H1 (cell line): ENCODE data around the gene HMGXB3. TPM values are rescaled to one million over a fixed set of nuclear protein-coding genes. Genes with fewer than 3 reads are reported as not detected.

Source experiments
- CTCF ChIA-PET: fragments of 300-600 bp; sonication (Branson Sonifier 250); formaldehyde crosslinking; loops from one replicate; lab custom pipeline; 2021; ENCODE audit not compliant: partially characterized antibody; lab: Charles Lee
- POLR2A ChIA-PET: fragments of 300-600 bp; sonication (Branson Sonifier 250); formaldehyde crosslinking; loops from one replicate; lab custom pipeline; 2021; ENCODE audit warnings: inconsistent platforms; ENCODE audit not compliant: partially characterized antibody; lab: Charles Lee
- DNase-seq, 2 experiments: peaks; one replicate each; pipeline versions ENCODE4 v3.0.0 to v3.0.0-alpha.2; 2010 to 2022; ENCODE audit warnings: low spot score in 2 of 2, low read depth in 1 of 2, mixed read lengths in 1 of 2
- FAIRE-seq: peaks from 2 replicates; lab custom pipeline; 2011; peaks lifted over from hg19 to GRCh38; lab: Jason Lieb, UNC
- H2AFZ ChIP-seq: 2 replicates; pipeline ENCODE4 v1.8.1; 2012; ENCODE audit warnings: low read length, inconsistent platforms
- H2AK5ac ChIP-seq: 2 replicates; pipeline ENCODE4 v1.6.1; 2013; ENCODE audit warnings: low read depth, low read length
- H2BK120ac ChIP-seq: replicated peaks from 2 replicates; pipeline ENCODE3; 2013; ENCODE audit warnings: low read depth, low read length, inconsistent platforms
- H2BK12ac ChIP-seq: 2 replicates; pipeline ENCODE4 v1.6.1; 2013; ENCODE audit warnings: low read depth, low read length
- H2BK15ac ChIP-seq: 2 replicates; pipeline ENCODE4 v1.6.1; 2013; ENCODE audit warnings: low read length
- H2BK20ac ChIP-seq: 2 replicates; pipeline ENCODE4 v1.6.1; 2013; ENCODE audit warnings: low read length
- H2BK5ac ChIP-seq: 2 replicates; pipeline ENCODE4 v1.6.1; 2013; ENCODE audit warnings: low read depth, low read length
- H3K14ac ChIP-seq: 2 replicates; pipeline ENCODE4 v1.6.1; 2013; ENCODE audit warnings: inconsistent platforms; ENCODE audit not compliant: insufficient read length
- H3K18ac ChIP-seq: 2 replicates; pipeline ENCODE4 v1.6.1; 2013; ENCODE audit warnings: low read length; ENCODE audit errors: extremely low read depth
- H3K23ac ChIP-seq: 2 replicates; pipeline ENCODE4 v1.6.1; 2013; ENCODE audit warnings: inconsistent platforms; ENCODE audit not compliant: insufficient read length
- H3K23me2 ChIP-seq: 2 replicates; pipeline ENCODE4 v1.6.1; 2013; ENCODE audit warnings: low read depth, low read length
- H3K27ac ChIP-seq: 2 replicates; pipeline ENCODE4 v1.6.1; 2011; ENCODE audit warnings: low read depth, low read length, inconsistent platforms
- H3K27me3 ChIP-seq, 4 experiments: replicated peaks in 1 of 4; 1 replicate in 1 of 4; 2 replicates in 3 of 4; pipeline versions ENCODE4 v1.6.1 to v1.8.1; 2011 to 2013; ENCODE audit warnings: low read length in 3 of 4, mild to moderate bottlenecking in 3 of 4, inconsistent platforms in 2 of 4, mixed read lengths in 2 of 4, moderate library complexity in 1 of 4; ENCODE audit not compliant: control insufficient read depth in 3 of 4, insufficient read depth in 3 of 4; ENCODE audit errors: extremely low read depth in 1 of 4
- H3K36me3 ChIP-seq, 4 experiments: 2 replicates each; pipeline versions ENCODE4 v1.6.1 to v1.8.1; 2011 to 2013; ENCODE audit warnings: mild to moderate bottlenecking in 4 of 4, low read length in 3 of 4, moderate library complexity in 2 of 4, control low read depth in 1 of 4, inconsistent platforms in 1 of 4; ENCODE audit not compliant: insufficient read depth in 4 of 4, control insufficient read depth in 2 of 4
- H3K4ac ChIP-seq: replicated peaks from 2 replicates; pipeline ENCODE3; 2013; ENCODE audit warnings: low read length, low read depth, mixed read lengths, inconsistent platforms; ENCODE audit not compliant: insufficient read length
- H3K4me1 ChIP-seq, 4 experiments: replicated peaks in 1 of 4; 1 replicate in 1 of 4; 2 replicates in 3 of 4; pipeline versions ENCODE4 v1.6.1 to v1.8.1; 2011 to 2013; ENCODE audit warnings: low read length in 3 of 4, inconsistent platforms in 2 of 4, mixed read lengths in 1 of 4; ENCODE audit not compliant: insufficient read depth in 4 of 4, control insufficient read depth in 3 of 4
- H3K4me2 ChIP-seq, 2 experiments: 2 replicates each; pipeline versions ENCODE4 v1.6.1 to v1.8.1; 2011 to 2013; ENCODE audit warnings: low read depth in 2 of 2, low read length in 2 of 2, control low read depth in 1 of 2, inconsistent platforms in 1 of 2, mild to moderate bottlenecking in 1 of 2; ENCODE audit not compliant: insufficient read depth in 1 of 2
- H3K4me3 ChIP-seq, 4 experiments: fragments of 200-600, 300-600 bp in 1 of 4; sonication (generic), shearing (Covaris generic), sonication (Bioruptor Twin) in 1 of 4; 2 replicates each; pipeline versions ENCODE4 v1.5.1 to v1.8.1; 2011 to 2016; ENCODE audit warnings: low read length in 4 of 4, low read depth in 3 of 4, control low read depth in 2 of 4, inconsistent platforms in 2 of 4, mild to moderate bottlenecking in 2 of 4, mixed read lengths in 1 of 4, moderate library complexity in 1 of 4; ENCODE audit not compliant: insufficient read depth in 2 of 4; ENCODE audit errors: extremely low read depth in 1 of 4
- H3K56ac ChIP-seq: replicated peaks from 2 replicates; pipeline ENCODE3; 2013; ENCODE audit warnings: low read depth, mild to moderate bottlenecking, mixed read lengths, low read length, inconsistent platforms; ENCODE audit not compliant: insufficient read length
- H3K79me1 ChIP-seq: 2 replicates; pipeline ENCODE4 v1.6.1; 2013; ENCODE audit warnings: low read depth, low read length, control low read depth
- H3K79me2 ChIP-seq, 2 experiments: 2 replicates each; pipeline versions ENCODE4 v1.6.1 to v1.8.1; 2012 to 2013; ENCODE audit warnings: low read length in 2 of 2, mild to moderate bottlenecking in 2 of 2, inconsistent platforms in 1 of 2; ENCODE audit not compliant: insufficient read depth in 2 of 2, control insufficient read depth in 1 of 2
- H3K9ac ChIP-seq, 4 experiments: replicated peaks in 1 of 4; 1 replicate in 1 of 4; 2 replicates in 3 of 4; pipeline versions ENCODE4 v1.6.1 to v1.8.1; 2011 to 2013; ENCODE audit warnings: low read depth in 3 of 4, low read length in 3 of 4, control low read depth in 2 of 4, mild to moderate bottlenecking in 2 of 4, moderate library complexity in 2 of 4, inconsistent platforms in 1 of 4; ENCODE audit errors: extremely low read depth in 1 of 4
- H3K9me3 ChIP-seq, 2 experiments: 2 replicates each; pipeline versions ENCODE4 v1.6.1 to v1.8.1; 2012 to 2013; ENCODE audit warnings: mild to moderate bottlenecking in 2 of 2, moderate library complexity in 2 of 2, control low read depth in 1 of 2, inconsistent platforms in 1 of 2, low read depth in 1 of 2, low read length in 1 of 2, mixed read lengths in 1 of 2; ENCODE audit not compliant: insufficient read depth in 2 of 2
- H4K20me1 ChIP-seq, 2 experiments: replicated peaks in 1 of 2; 2 replicates each; pipeline versions ENCODE3 to v1.8.1; 2011 to 2013; ENCODE audit warnings: inconsistent platforms in 2 of 2, low read length in 2 of 2, mild to moderate bottlenecking in 1 of 2; ENCODE audit not compliant: insufficient read depth in 2 of 2, control insufficient read depth in 1 of 2
- H4K5ac ChIP-seq: 2 replicates; pipeline ENCODE4 v1.6.1; 2013; ENCODE audit warnings: low read length, low read depth, mixed read lengths, inconsistent platforms; ENCODE audit not compliant: insufficient read length
- H4K8ac ChIP-seq: 2 replicates; pipeline ENCODE4 v1.8.0; 2013; ENCODE audit warnings: mild to moderate bottlenecking, moderate library complexity, low read length, inconsistent platforms; ENCODE audit not compliant: insufficient read depth; ENCODE audit errors: extremely low read depth
- H4K91ac ChIP-seq: replicated peaks from 2 replicates; pipeline ENCODE3; 2013; ENCODE audit warnings: low read length, mixed read lengths, inconsistent platforms; ENCODE audit not compliant: insufficient read length
- BRCA1 ChIP-seq: IDR thresholded peaks from 2 replicates; pipeline ENCODE4 v1.6.1; 2012; ENCODE audit warnings: low read depth, low read length, improper control_type of control experiment
- EZH2 ChIP-seq: fragments of 200-600 bp; sonication (generic); IDR thresholded peaks from 2 replicates; pipeline ENCODE4 v1.7.1; 2012; ENCODE audit warnings: low read depth, mild to moderate bottlenecking, moderate library complexity, low read length, inconsistent platforms; ENCODE audit not compliant: severe bottlenecking
- HDAC2 ChIP-seq, 2 experiments: fragments of 300-600 bp in 1 of 2; sonication (generic) in 1 of 2; IDR thresholded peaks; 2 replicates each; pipeline ENCODE4 v1.6.1; 2011 to 2012; ENCODE audit warnings: low read depth in 2 of 2, low read length in 2 of 2, mild to moderate bottlenecking in 2 of 2, moderate library complexity in 2 of 2, borderline replicate concordance in 1 of 2, inconsistent platforms in 1 of 2
- HDAC6 ChIP-seq: IDR thresholded peaks from one replicate; pipeline ENCODE4 v1.7.1; 2012; ENCODE audit warnings: low read depth, mild to moderate bottlenecking, inconsistent platforms, low read length, moderate library complexity
- JUND ChIP-seq: IDR thresholded peaks from 2 replicates; pipeline ENCODE4 v1.6.1; 2011; ENCODE audit warnings: mild to moderate bottlenecking, improper control_type of control experiment, low read length
- NRF1 ChIP-seq: IDR thresholded peaks from 2 replicates; pipeline ENCODE4 v1.6.1; 2011; ENCODE audit warnings: mild to moderate bottlenecking, low read depth, low read length, improper control_type of control experiment
- RNF2 ChIP-seq: fragments of 200-900, 300-1000 bp; sonication (generic); IDR thresholded peaks from 2 replicates; pipeline ENCODE4 v1.7.1; 2016; ENCODE audit warnings: borderline replicate concordance, low read depth, mild to moderate bottlenecking, antibody characterized with exemption, low read length; ENCODE audit not compliant: poor library complexity, severe bottlenecking; ENCODE audit errors: missing control alignments
- SP2 ChIP-seq: IDR thresholded peaks from 2 replicates; pipeline ENCODE4 v1.6.1; 2012; ENCODE audit warnings: mild to moderate bottlenecking, low read length, inconsistent platforms
- TEAD4 ChIP-seq: IDR thresholded peaks from 2 replicates; pipeline ENCODE4 v1.6.1; 2012; ENCODE audit warnings: low read depth, low read length, inconsistent platforms, mixed read lengths
- WGBS, 2 experiments: shearing (Covaris generic) in 1 of 2; methylation state at CpG; one replicate each; pipeline versions ENCODE4 v1.1.6 to v1.1.7; 2013 to 2015; ENCODE audit warnings: low lambda C conversion rate in 2 of 2, mixed read lengths in 2 of 2, inconsistent platforms in 1 of 2, low coverage in 1 of 2, missing lambda C conversion rate in 1 of 2; ENCODE audit not compliant: insufficient replicate concordance in 2 of 2, insufficient coverage in 1 of 2, insufficient read length in 1 of 2; ENCODE audit errors: extremely low coverage in 1 of 2, missing lambda C conversion rate in 1 of 2; 5-methylcytosine and 5-hydroxymethylcytosine counted together
- polyA plus RNA-seq, 7 experiments: library from polyadenylated mRNA; depleted of rRNA in 3 of 7; stranded (reverse) in 5 of 7; unstranded in 2 of 7; fragments of >200 nt in 5 of 7; fragments of 200-250 nt in 2 of 7; gene quantifications; 1 replicate in 5 of 7; 2 replicates in 1 of 7; 4 replicates in 1 of 7; pipeline versions ENCODE4 v1.2.1 to v1.2.3, GENCODE V29; 2011 to 2013; ENCODE audit warnings: missing spikeins in 2 of 7, mixed read lengths in 2 of 7
- total RNA-seq: library from RNA; stranded (reverse); fragmentation: NEBNext Ultra II Directional; extraction: Animal tissue kit (Norgen Biotek cat#: 25700); gene quantifications from 2 replicates; pipeline ENCODE4 v1.2.1, GENCODE V29; 2021
- TF ChIP-seq, protein P1 (sequence below): IDR thresholded peaks from 2 replicates; pipeline ENCODE4 v1.6.1; 2011; ENCODE audit warnings: low read length, improper control_type of control experiment
- TF ChIP-seq, protein P2 (sequence below): IDR thresholded peaks from 2 replicates; pipeline ENCODE4 v1.6.1; 2012; ENCODE audit warnings: low read length, inconsistent platforms

HMGXB3 gene
- total and polyA plus RNA-seq, 2 of the 8 experiments (the other 6 are each of a cell fraction or from before 2014, with no cell fraction given): 26.8 to 28.0 TPM

DNA sequence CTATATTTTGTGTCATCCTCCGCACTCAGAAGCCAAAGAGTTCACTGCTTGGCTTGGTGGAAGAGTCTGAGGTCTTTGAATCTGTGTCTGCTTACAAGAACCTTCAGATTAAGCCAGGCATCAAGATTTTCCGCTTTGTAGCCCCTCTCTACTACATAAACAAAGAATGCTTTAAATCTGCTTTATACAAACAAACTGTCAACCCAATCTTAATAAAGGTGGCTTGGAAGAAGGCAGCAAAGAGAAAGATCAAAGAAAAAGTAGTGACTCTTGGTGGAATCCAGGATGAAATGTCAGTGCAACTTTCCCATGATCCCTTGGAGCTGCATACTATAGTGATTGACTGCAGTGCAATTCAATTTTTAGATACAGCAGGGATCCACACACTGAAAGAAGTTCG lies 19.3 kb upstream of the HMGXB3 start:
- H3K27me3 ChIP-seq: no peaks in the 10 kb centered on the region
- POLR2A ChIA-PET: no interaction called here
- H3K79me2 ChIP-seq: no peaks in the 10 kb centered on the region
- H3K27ac ChIP-seq: no peak overlapping the region
- H3K4me2 ChIP-seq: no peak overlapping the region
- no peaks in the 10 kb centered on the region for H3K9me3 ChIP-seq
- H3K56ac ChIP-seq: no peak overlapping the region
- no peaks in the 10 kb centered on the region; the same call in 1 of the 2 replicates for H3K79me1 ChIP-seq
- H2BK15ac ChIP-seq: no peak overlapping the region
- H3K18ac ChIP-seq: no peak overlapping the region
- H4K8ac ChIP-seq: no peak overlapping the region
- H2BK120ac ChIP-seq: no peak overlapping the region
- CTCF ChIA-PET: interaction anchor here (2.7 to 5.5 kb wide), 2 partner anchors 10 to 147 kb away, joined by 10 to 26 read pairs; no protein-coding TSS in a partner anchor
- no peak for DNase-seq
- no peak overlapping the region for H2BK5ac ChIP-seq
- H3K4me3 ChIP-seq: no peak overlapping the region
- no peak overlapping the region for H4K5ac ChIP-seq
- H2BK12ac ChIP-seq: no peak overlapping the region
- H4K20me1 ChIP-seq: no peaks in the 10 kb centered on the region
- H3K23me2 ChIP-seq: no peaks in the 10 kb centered on the region
- no peak overlapping the region for H2AFZ ChIP-seq
- no peak overlapping the region for H3K14ac ChIP-seq
- H2BK20ac ChIP-seq: no peak overlapping the region
- H3K4ac ChIP-seq: no peak overlapping the region
- H3K23ac ChIP-seq: no peak overlapping the region
- peaks cover 0 to 3% (median 2%) of the 10 kb centered on the region in 4 experiments; a peak in 3 of 8 replicates for H3K36me3 ChIP-seq
- no peak overlapping the region for H4K91ac ChIP-seq
- H3K9ac ChIP-seq: no peak overlapping the region
- 88% methylated on average over 3 of the region's 3 CpGs; no CpG with 5 or more reads in 1 of the 2 experiments for WGBS, 2 experiments
- no peak overlapping the region for H2AK5ac ChIP-seq
- H3K4me1 ChIP-seq: no peaks in the 10 kb centered on the region
- FAIRE-seq: no peak
- no peak for TF ChIP-seq HDAC2 (IDR thresholded peaks at IDR 0.05; ENCODE audit: borderline replicate concordance in 1 of 2, low read depth in 2 of 2, low read length in 2 of 2)
- TF ChIP-seq RNF2: no peak
- TF ChIP-seq EZH2: no peak
- TF ChIP-seq, protein P1, sequence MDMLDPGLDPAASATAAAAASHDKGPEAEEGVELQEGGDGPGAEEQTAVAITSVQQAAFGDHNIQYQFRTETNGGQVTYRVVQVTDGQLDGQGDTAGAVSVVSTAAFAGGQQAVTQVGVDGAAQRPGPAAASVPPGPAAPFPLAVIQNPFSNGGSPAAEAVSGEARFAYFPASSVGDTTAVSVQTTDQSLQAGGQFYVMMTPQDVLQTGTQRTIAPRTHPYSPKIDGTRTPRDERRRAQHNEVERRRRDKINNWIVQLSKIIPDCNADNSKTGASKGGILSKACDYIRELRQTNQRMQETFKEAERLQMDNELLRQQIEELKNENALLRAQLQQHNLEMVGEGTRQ: no peak
- no peak for TF ChIP-seq HDAC6
- TF ChIP-seq TEAD4: no peak
- TF ChIP-seq BRCA1: no peak
- TF ChIP-seq, protein P2, sequence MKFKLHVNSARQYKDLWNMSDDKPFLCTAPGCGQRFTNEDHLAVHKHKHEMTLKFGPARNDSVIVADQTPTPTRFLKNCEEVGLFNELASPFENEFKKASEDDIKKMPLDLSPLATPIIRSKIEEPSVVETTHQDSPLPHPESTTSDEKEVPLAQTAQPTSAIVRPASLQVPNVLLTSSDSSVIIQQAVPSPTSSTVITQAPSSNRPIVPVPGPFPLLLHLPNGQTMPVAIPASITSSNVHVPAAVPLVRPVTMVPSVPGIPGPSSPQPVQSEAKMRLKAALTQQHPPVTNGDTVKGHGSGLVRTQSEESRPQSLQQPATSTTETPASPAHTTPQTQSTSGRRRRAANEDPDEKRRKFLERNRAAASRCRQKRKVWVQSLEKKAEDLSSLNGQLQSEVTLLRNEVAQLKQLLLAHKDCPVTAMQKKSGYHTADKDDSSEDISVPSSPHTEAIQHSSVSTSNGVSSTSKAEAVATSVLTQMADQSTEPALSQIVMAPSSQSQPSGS: no peak
- TF ChIP-seq NRF1: no peak
- no peak for TF ChIP-seq SP2
- no peak for TF ChIP-seq JUND
